ENCODE measurements around the gene COL2A1.

COL2A1 gene

DNA sequence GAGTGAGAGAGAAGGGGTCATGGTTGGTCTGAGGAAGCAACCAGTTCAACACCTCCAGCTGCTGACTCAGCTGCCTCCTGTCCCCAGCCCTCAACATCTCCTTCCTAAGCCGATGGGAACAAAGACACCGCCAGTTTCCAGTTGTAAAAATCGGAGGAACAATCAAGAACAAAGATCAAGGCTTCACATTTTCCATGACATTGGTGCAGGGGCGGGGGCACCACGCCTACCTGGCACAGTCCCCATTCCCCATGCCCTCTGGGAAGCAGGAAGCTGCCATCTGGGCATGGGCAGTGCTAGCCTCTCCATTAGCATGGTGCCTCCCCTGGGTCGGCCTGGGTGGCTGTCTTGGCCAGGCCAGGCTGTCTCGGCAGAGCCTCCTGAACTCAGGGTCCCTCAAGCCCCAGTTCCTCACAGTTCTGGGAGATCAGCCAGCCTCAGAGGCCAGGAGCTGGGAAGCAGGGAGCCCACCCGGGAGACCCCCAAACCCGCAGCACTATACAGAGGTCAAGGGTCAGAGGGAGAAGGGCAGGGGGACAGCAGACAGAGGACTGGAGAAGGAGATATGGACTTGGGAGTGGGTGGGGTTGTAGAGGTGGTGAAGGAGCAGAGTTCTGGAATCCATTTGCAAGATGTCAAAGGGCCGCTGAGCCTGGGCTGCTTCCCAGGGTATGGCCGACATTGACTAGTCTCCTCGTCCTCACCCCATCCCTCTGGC is 60.5 kb downstream of the COL2A1 start:
- Histone ChIP-seq H3K4me1 (ENCODE audit: control insufficient read depth, insufficient read depth, low read length, unreplicated experiment) (peaks cover 14% of the 10 kb centered on the region), H3K27me3 (ENCODE audit: insufficient read depth, low read length) (no peaks in the 10 kb centered on the region)

DNA sequence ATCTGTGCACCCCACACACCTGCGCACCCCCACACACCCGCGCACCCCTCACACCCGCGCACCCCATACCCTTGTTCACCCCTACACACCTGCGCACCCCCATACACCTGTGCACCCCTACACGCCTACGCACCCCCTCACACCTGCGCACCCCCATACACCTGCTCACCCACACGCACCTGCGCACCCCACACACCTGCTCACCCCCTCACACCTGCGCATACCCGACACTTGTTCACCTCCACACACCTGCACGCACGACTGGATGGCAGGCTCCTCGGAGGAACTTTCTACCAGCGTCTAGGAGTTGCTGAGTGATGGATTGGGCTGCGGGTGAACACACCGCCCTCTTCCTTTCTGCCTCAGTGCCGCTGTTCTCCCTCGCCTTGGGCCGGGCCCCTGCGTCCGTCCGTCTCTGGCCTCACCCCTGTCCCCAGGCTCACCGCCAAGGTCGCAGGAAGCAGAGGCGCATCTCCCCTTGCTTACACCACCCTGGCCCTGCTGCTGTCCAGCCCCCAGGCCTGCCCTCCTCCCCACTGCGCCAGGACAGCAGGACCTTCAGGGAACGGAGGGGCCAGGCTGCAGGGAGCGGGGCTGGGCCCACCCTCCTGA is 61.6 kb downstream of the COL2A1 start:
- H3K4me1 ChIP-seq (ENCODE audit: control insufficient read depth, insufficient read depth, low read length, unreplicated experiment), result peaks cover 23% of the 10 kb centered on the region
- no peak overlapping the region for H3K27ac ChIP-seq (ENCODE audit: low read depth, low read length)
- no peaks in the 10 kb centered on the region for H3K27me3 ChIP-seq (ENCODE audit: insufficient read depth, low read length)
- H3K4me3 ChIP-seq (ENCODE audit: low read depth, low read length), result no peak overlapping the region
- no peaks in the 10 kb centered on the region for H3K79me2 ChIP-seq (ENCODE audit: control insufficient read depth, insufficient read depth, low read length, unreplicated experiment)
- no peak overlapping the region for H2AFZ ChIP-seq (ENCODE audit: low read length, unreplicated experiment)
- H3K36me3 ChIP-seq (ENCODE audit: insufficient read depth, low read length), result no peaks in the 10 kb centered on the region

More for the DNA sequence above, 60.5 kb downstream of the COL2A1 start:
- no peak overlapping the region for H2AFZ ChIP-seq (ENCODE audit: low read length, unreplicated experiment)
- no peaks in the 10 kb centered on the region for H3K79me2 ChIP-seq (ENCODE audit: control insufficient read depth, insufficient read depth, low read length, unreplicated experiment)
- no peaks in the 10 kb centered on the region for H3K36me3 ChIP-seq (ENCODE audit: insufficient read depth, low read length)
- no peak overlapping the region for H3K4me3 ChIP-seq (ENCODE audit: low read depth, low read length)
- H3K27ac ChIP-seq (ENCODE audit: low read depth, low read length), result no peak overlapping the region

DNA sequence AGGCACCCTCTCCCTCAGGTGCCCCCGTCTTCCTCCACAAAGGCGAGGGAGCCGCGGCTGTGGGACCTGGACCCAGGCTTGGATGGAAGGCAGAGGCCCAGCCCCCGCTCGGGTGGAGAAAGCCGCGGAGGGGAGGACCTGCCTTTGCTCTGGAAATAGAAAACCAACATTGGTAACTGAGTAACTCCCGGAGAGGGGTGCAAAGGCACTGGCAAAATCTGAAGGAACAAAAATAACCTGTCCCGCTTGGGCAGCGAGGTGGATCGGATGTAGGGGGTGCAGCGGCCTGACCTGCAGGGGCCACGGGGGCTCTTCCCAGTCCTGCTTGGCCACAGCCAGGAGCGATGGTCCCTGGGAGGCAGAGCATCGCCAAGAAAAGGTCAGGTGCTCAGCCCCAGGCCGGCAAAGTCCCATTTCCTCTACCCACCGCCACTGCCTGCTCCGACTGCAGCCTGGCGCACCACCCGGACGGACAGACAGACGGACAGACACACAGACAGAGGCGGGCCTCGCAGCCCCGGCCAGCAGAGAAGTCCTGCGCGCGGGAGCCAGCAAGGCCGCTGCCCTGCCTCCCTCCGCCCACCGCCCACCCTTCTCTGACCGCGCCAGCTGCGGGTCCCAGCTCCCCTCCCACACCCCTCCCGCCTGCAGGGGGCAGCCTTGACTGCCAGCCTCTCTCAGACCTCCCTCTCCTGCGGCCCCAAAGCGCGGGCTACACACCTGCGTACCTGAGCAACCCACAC is 62.2 kb downstream of the COL2A1 start:
- Histone ChIP-seq H3K4me1 (ENCODE audit: control insufficient read depth, insufficient read depth, low read length, unreplicated experiment) (peaks cover 24% of the 10 kb centered on the region), H2AFZ (ENCODE audit: low read length, unreplicated experiment) (no peak overlapping the region), H3K27ac (ENCODE audit: low read depth, low read length) (no peak overlapping the region), H3K79me2 (ENCODE audit: control insufficient read depth, insufficient read depth, low read length, unreplicated experiment) (no peaks in the 10 kb centered on the region), H3K27me3 (ENCODE audit: insufficient read depth, low read length) (no peaks in the 10 kb centered on the region), H3K4me3 (ENCODE audit: low read depth, low read length) (no peak overlapping the region), H3K36me3 (ENCODE audit: insufficient read depth, low read length) (no peaks in the 10 kb centered on the region)

DNA sequence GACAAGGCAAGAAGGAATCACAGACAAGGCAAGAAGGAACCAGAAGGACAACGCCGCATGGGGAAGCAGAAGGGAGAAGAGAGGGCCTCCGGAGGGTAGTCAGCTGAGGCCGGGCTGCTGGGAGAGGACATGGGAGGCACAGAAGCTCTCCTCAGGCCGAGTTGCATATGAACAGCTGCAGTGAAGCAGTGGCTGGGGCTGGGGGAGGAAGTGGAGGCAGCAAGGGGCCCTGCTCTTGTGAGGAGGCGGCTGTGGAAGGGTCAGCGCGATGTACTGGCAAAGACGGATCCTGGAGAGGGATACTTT is 62.8 kb downstream of the COL2A1 start:
- Histone ChIP-seq H2AFZ (ENCODE audit: low read length, unreplicated experiment) (no peak overlapping the region), H3K4me3 (ENCODE audit: low read depth, low read length) (no peak overlapping the region), H3K4me1 (ENCODE audit: control insufficient read depth, insufficient read depth, low read length, unreplicated experiment) (peaks cover 19% of the 10 kb centered on the region), H3K36me3 (ENCODE audit: insufficient read depth, low read length) (no peaks in the 10 kb centered on the region), H3K79me2 (ENCODE audit: control insufficient read depth, insufficient read depth, low read length, unreplicated experiment) (no peaks in the 10 kb centered on the region), H3K27ac (ENCODE audit: low read depth, low read length) (no peak overlapping the region), H3K27me3 (ENCODE audit: insufficient read depth, low read length) (no peaks in the 10 kb centered on the region)

DNA sequence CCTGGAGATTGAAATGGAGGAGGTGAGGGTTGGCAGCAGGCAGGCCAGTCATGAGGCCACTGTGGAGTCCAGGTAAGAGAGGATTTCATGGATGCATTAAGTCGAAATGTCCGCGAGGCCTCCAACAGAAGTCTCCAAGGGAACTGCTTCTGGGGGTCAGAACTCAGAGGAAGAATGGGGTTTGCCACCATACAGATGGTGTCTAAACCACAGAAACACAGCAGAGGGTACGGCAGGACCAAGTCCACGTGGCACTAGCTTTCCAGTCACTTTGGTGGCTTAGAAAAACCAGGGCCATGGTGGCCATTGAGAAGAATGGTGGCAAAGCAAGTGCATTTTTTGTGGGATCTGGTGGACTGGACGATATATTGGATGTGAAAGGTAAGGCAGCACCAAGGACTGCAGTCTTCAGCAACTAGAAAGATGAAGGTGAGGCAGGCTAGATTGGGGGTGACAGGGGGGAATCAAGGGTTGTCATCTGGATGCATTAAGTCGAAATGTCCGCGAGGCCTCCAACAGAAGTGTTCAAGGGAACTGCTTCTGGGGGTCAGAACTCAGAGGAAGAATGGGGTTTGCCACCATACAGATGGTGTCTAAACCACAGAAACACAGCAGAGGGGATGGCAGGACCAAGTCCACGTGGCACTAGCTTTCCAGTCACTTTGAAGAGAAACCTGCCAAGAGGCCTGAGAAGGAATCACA is 63.4 kb downstream of the COL2A1 start:
- peaks cover 15% of the 10 kb centered on the region for H3K4me1 ChIP-seq (ENCODE audit: control insufficient read depth, insufficient read depth, low read length, unreplicated experiment)
- no peaks in the 10 kb centered on the region for H3K27me3 ChIP-seq (ENCODE audit: insufficient read depth, low read length)

DNA sequence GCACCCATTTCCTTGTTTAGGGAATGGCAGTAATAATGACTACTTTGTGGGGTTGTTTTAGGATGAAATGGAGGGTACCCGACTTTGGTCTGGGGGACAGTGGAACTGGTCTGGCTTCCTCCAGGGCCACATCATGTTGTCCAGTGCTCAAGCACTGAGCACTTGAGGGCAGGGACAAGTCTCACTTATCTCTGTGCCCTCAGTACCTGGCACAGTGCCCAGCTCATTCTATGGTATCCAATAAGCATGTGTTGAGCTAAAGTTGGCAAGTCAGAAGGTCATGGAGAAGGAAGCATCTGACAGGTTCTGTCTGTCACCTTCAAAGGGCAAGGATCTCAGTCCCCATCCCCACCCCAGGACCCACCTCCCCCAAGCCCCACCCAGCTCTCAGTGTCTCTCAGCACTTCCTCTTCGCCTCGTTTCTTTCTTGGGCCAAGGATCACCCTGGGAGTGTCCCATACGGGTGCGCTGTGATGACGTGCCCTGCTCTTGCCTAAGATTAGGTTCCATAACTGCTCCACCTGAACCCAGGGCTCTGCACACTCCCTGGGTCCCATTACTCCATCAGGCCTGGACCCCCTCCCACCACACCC is 65.2 kb downstream of the COL2A1 start:
- no peak overlapping the region for H3K4me3 ChIP-seq (ENCODE audit: low read depth, low read length)
- H3K79me2 ChIP-seq (ENCODE audit: control insufficient read depth, insufficient read depth, low read length, unreplicated experiment), result no peaks in the 10 kb centered on the region
- H3K36me3 ChIP-seq (ENCODE audit: insufficient read depth, low read length), result no peaks in the 10 kb centered on the region
- peaks cover 12% of the 10 kb centered on the region for H3K4me1 ChIP-seq (ENCODE audit: control insufficient read depth, insufficient read depth, low read length, unreplicated experiment)
- H3K27me3 ChIP-seq (ENCODE audit: insufficient read depth, low read length), result no peaks in the 10 kb centered on the region
- no peak overlapping the region for H3K27ac ChIP-seq (ENCODE audit: low read depth, low read length)
- H2AFZ ChIP-seq (ENCODE audit: low read length, unreplicated experiment), result no peak overlapping the region

More for the DNA sequence above, 63.4 kb downstream of the COL2A1 start:
- H2AFZ ChIP-seq (ENCODE audit: low read length, unreplicated experiment), result no peak overlapping the region
- H3K27ac ChIP-seq (ENCODE audit: low read depth, low read length), result no peak overlapping the region
- H3K79me2 ChIP-seq (ENCODE audit: control insufficient read depth, insufficient read depth, low read length, unreplicated experiment), result no peaks in the 10 kb centered on the region
- H3K4me3 ChIP-seq (ENCODE audit: low read depth, low read length), result no peak overlapping the region
- no peaks in the 10 kb centered on the region for H3K36me3 ChIP-seq (ENCODE audit: insufficient read depth, low read length)

DNA sequence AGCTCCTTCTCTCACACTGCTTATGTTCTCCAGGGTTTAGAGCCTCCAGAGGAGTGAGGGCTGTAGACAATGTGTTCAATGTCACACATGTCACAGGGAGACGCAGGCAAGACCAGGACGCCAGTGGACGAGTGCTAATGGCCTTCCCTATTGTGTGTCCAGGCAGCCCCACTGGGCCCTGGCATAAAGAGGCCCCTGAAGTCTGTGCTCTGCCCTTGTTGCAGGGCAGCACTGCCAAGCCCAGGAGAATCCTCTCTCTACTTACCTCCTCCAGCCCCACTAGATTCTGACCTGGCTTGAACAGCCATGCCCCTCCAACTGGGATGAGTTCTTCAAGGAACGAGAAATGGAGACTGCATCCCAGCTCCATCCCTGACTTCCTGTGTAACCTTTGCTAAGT is 65.7 kb downstream of the COL2A1 start:
- no peak overlapping the region for H3K4me3 ChIP-seq (ENCODE audit: low read depth, low read length)
- H3K27ac ChIP-seq (ENCODE audit: low read depth, low read length), result no peak overlapping the region
- no peaks in the 10 kb centered on the region for H3K79me2 ChIP-seq (ENCODE audit: control insufficient read depth, insufficient read depth, low read length, unreplicated experiment)
- peaks cover 12% of the 10 kb centered on the region for H3K4me1 ChIP-seq (ENCODE audit: control insufficient read depth, insufficient read depth, low read length, unreplicated experiment)
- no peaks in the 10 kb centered on the region for H3K36me3 ChIP-seq (ENCODE audit: insufficient read depth, low read length)
- H3K27me3 ChIP-seq (ENCODE audit: insufficient read depth, low read length), result no peaks in the 10 kb centered on the region
- H2AFZ ChIP-seq (ENCODE audit: low read length, unreplicated experiment), result no peak overlapping the region

DNA sequence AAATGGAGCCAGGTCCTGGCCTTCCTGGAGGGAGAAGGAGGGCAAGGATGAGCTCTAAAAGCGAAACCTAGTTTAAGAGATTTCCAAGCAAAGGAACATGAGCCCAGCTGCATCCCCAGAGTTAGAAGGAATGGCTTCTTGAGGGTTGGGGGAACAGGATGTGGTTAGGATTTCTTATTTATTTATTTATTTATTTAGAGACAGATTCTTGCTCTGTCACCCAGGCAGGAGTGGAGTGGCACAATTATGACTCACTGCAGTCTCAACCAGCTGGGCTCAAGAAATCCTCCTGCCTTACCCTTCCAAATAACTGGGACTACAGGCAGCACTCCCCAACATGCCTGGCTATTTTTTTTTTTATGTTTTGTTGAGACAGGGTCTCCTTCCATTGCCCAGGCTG is 66.2 kb downstream of the COL2A1 start:
- no peaks in the 10 kb centered on the region for H3K27me3 ChIP-seq (ENCODE audit: insufficient read depth, low read length)
- no peak overlapping the region for H2AFZ ChIP-seq (ENCODE audit: low read length, unreplicated experiment)

DNA sequence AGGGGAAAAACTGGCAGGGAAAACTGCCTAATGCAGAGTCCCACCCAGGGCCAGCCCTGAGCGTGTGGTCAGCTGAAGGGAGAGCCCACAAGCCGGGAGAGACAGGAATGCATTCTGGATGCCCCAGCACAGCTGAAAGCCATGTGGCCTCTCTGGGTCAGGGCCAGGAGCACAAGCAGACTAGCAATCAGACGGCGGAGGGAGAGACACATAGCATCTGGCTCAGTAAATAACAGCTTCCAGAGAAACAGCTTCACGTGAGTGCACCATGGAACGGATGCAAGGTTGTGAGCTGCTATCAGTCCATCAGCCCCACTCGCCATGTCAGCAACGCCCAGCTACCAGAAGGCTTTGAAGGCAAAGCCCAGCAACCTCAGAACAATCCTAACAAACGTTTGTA is 69.1 kb downstream of the COL2A1 start:
- Histone ChIP-seq H2AFZ (ENCODE audit: low read length, unreplicated experiment) (no peak overlapping the region), H3K36me3 (ENCODE audit: insufficient read depth, low read length) (no peaks in the 10 kb centered on the region), H3K4me3 (ENCODE audit: low read depth, low read length) (no peak overlapping the region), H3K27me3 (ENCODE audit: insufficient read depth, low read length) (peaks cover 19% of the 10 kb centered on the region), H3K79me2 (ENCODE audit: control insufficient read depth, insufficient read depth, low read length, unreplicated experiment) (no peaks in the 10 kb centered on the region), H3K4me1 (ENCODE audit: control insufficient read depth, insufficient read depth, low read length, unreplicated experiment) (peaks cover 12% of the 10 kb centered on the region), H3K27ac (ENCODE audit: low read depth, low read length) (no peak overlapping the region)

More for the DNA sequence above, 66.2 kb downstream of the COL2A1 start:
- Histone ChIP-seq H3K79me2 (ENCODE audit: control insufficient read depth, insufficient read depth, low read length, unreplicated experiment) (no peaks in the 10 kb centered on the region), H3K27ac (ENCODE audit: low read depth, low read length) (no peak overlapping the region), H3K4me3 (ENCODE audit: low read depth, low read length) (no peak overlapping the region), H3K36me3 (ENCODE audit: insufficient read depth, low read length) (no peaks in the 10 kb centered on the region), H3K4me1 (ENCODE audit: control insufficient read depth, insufficient read depth, low read length, unreplicated experiment) (peaks cover 12% of the 10 kb centered on the region)

DNA sequence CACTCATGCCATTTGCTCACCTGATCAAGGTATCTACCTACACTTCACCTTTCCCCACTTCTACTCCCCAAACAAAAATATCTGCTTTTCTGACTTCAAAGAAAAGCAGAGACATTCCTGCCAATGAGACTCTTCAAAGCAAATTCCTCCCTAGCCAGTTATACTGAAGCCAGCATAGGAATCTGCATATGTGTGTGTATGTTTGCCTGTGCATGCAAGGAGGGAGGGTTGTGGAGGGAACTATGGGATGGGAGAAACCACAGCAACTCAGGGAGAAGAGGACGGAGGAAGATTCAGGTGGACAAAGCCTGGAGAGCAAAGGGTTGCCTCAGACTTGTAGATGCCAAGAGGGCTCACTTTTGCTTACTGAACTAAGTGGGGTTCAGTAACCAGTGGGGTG is 73.1 kb downstream of the COL2A1 start:
- peaks cover 59% of the 10 kb centered on the region for H3K27me3 ChIP-seq (ENCODE audit: insufficient read depth, low read length)
- H3K79me2 ChIP-seq (ENCODE audit: control insufficient read depth, insufficient read depth, low read length, unreplicated experiment), result no peaks in the 10 kb centered on the region
- H3K36me3 ChIP-seq (ENCODE audit: insufficient read depth, low read length), result no peaks in the 10 kb centered on the region
- H2AFZ ChIP-seq (ENCODE audit: low read length, unreplicated experiment), result no peak overlapping the region
- no peak overlapping the region for H3K4me3 ChIP-seq (ENCODE audit: low read depth, low read length)
- no peaks in the 10 kb centered on the region for H3K4me1 ChIP-seq (ENCODE audit: control insufficient read depth, insufficient read depth, low read length, unreplicated experiment)
- H3K27ac ChIP-seq (ENCODE audit: low read depth, low read length), result no peak overlapping the region

All from ACC112 (cell line).